ENCODE measurements around the gene CPVL. TPM values are rescaled to one million over a fixed set of nuclear protein-coding genes. Genes with fewer than 3 reads are reported as not detected.

Gene CPVL
- total RNA-seq, 1 donor = 0.36 TPM

- Histone ChIP-seq H3K4me1 (ENCODE audit: insufficient read depth, low read length) (no peaks in the 10 kb centered on the region), H3K27ac (ENCODE audit: low read depth, low read length) (no peak overlapping the region), H3K79me2 (ENCODE audit: insufficient read depth, low read length) (no peaks in the 10 kb centered on the region), H3K36me3 (ENCODE audit: insufficient read depth, low read length) (no peaks in the 10 kb centered on the region), H3K4me3 (ENCODE audit: insufficient read depth, low read length) (no peak overlapping the region), H3K4me2 (ENCODE audit: insufficient read depth, low read length) (no peak overlapping the region), H4K20me1 (ENCODE audit: insufficient read depth, low read length) (no peaks in the 10 kb centered on the region), H3K27me3 (ENCODE audit: insufficient read depth, low read length) (peaks cover 3% of the 10 kb centered on the region), H2AFZ (ENCODE audit: low read length) (no peak overlapping the region), H3K9me3 (ENCODE audit: low read depth, low read length) (no peaks in the 10 kb centered on the region)
- DNase-seq (ENCODE audit: insufficient read length, low spot score, missing footprints) = peak; percentile 78
- TF ChIP-seq CTCF (IDR thresholded peaks at IDR 0.05; ENCODE audit: extremely low read depth, low read depth, low read length) = peak; percentile 72
Observed at GRCh38 chr7:29102558-29103151, 43.7 kb downstream of the CPVL start.

DNA sequence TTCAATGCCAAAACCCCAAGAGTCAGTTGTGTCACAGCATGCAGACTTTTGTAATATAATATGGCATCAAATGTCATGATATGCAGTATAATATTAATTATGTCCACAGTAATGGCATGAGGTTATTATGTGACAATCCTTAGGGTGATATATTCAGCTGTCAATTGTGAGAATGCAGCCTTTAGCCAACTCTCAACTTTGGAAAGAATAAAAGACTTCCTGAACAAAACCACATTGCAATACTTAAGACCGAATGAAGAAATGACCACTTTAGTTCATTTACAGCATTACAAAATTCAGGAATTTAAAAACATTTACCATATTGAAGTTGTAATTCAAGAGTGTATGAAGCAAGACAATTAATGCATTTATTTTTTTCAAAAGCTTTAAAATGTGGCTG, 45.4 kb downstream of the CPVL start:
- H3K4me3 ChIP-seq (ENCODE audit: insufficient read depth, low read length) = no peak overlapping the region
- H3K36me3 ChIP-seq (ENCODE audit: insufficient read depth, low read length) = no peaks in the 10 kb centered on the region
- H3K79me2 ChIP-seq (ENCODE audit: insufficient read depth, low read length) = no peaks in the 10 kb centered on the region
- no peak overlapping the region for H2AFZ ChIP-seq (ENCODE audit: low read length)
- no peaks in the 10 kb centered on the region for H3K4me1 ChIP-seq (ENCODE audit: insufficient read depth, low read length)
- no peaks in the 10 kb centered on the region for H4K20me1 ChIP-seq (ENCODE audit: insufficient read depth, low read length)
- DNase-seq (ENCODE audit: insufficient read length, low spot score, missing footprints) = no peak
- TF ChIP-seq CTCF (IDR thresholded peaks at IDR 0.05; ENCODE audit: extremely low read depth, low read depth, low read length) = no peak
- no peak overlapping the region for H3K4me2 ChIP-seq (ENCODE audit: insufficient read depth, low read length)
- H3K27ac ChIP-seq (ENCODE audit: low read depth, low read length) = no peak overlapping the region
- H3K9me3 ChIP-seq (ENCODE audit: low read depth, low read length) = no peaks in the 10 kb centered on the region
- H3K27me3 ChIP-seq (ENCODE audit: insufficient read depth, low read length) = no peaks in the 10 kb centered on the region

DNA sequence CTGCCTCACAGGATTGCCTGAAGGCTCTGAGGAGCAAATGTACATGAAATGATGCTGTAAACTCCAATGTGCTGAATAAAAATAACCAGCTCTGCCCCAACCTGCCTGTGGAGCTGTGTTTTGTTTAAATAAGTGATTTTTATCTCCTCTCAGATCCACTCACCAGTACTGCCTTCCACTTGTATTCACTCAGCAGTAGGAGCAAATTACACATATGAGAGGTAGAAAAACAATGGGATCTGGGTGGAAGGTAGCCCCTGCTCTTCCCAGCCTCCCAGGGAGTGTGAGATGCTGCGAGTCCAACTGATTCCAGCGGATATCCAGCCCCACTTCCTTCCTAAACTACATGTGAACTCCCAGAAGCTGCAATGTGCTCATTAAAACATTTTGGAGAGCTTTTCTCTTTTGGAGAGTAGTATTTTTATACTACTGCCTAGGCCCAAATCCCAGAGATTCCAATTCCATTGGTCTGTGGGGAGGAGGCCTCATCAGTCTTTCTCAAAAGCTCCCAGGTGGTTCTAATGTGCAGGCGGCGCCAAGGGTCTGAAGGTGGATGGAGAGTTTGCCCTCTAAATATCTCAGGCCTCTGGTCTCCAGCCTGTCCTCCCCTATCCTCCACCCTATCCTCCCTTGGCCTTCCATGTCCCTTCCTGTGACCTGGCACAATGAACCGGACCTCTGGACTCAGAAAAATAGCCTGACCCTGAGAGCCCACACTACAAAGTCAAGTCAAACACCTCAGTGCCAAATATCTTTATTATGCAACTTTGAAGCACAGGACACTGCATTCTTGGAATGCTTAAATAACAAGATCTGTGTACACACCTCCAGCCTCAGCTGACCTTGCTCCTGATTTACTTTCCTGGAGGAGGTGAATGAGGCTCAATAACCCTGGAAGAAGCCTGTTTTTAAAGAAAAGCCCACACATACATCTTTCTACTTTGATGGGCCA, 46.2 kb downstream of the CPVL start:
- no peak for DNase-seq (ENCODE audit: insufficient read length, low spot score, missing footprints)
- no peaks in the 10 kb centered on the region for H3K4me1 ChIP-seq (ENCODE audit: insufficient read depth, low read length)
- no peaks in the 10 kb centered on the region for H4K20me1 ChIP-seq (ENCODE audit: insufficient read depth, low read length)
- H3K27ac ChIP-seq (ENCODE audit: low read depth, low read length) = no peak overlapping the region
- no peaks in the 10 kb centered on the region for H3K27me3 ChIP-seq (ENCODE audit: insufficient read depth, low read length)
- no peak overlapping the region for H3K4me3 ChIP-seq (ENCODE audit: insufficient read depth, low read length)
- H3K36me3 ChIP-seq (ENCODE audit: insufficient read depth, low read length) = no peaks in the 10 kb centered on the region
- no peaks in the 10 kb centered on the region for H3K79me2 ChIP-seq (ENCODE audit: insufficient read depth, low read length)
- H3K9me3 ChIP-seq (ENCODE audit: low read depth, low read length) = no peaks in the 10 kb centered on the region
- TF ChIP-seq CTCF (IDR thresholded peaks at IDR 0.05; ENCODE audit: extremely low read depth, low read depth, low read length) = no peak
- no peak overlapping the region for H2AFZ ChIP-seq (ENCODE audit: low read length)
- H3K4me2 ChIP-seq (ENCODE audit: insufficient read depth, low read length) = no peak overlapping the region

DNA sequence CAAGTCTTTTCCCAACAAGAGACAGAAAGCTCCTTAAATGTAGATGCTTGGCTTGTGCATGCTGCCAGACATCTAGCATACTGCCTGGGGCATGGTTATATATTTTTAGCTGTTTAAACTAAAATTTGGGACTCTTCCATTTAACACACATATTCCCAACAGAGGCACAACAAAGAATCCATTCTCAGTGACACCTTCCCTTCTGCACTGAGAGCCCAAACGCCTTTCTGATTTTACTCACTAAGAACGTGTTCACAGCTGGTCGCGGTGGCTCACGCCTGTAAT, 49.9 kb downstream of the CPVL start:
- Histone ChIP-seq H4K20me1 (ENCODE audit: insufficient read depth, low read length) (no peaks in the 10 kb centered on the region), H3K27ac (ENCODE audit: low read depth, low read length) (no peak overlapping the region), H3K27me3 (ENCODE audit: insufficient read depth, low read length) (peaks cover 6% of the 10 kb centered on the region), H3K4me2 (ENCODE audit: insufficient read depth, low read length) (no peak overlapping the region), H2AFZ (ENCODE audit: low read length) (no peak overlapping the region), H3K4me3 (ENCODE audit: insufficient read depth, low read length) (no peak overlapping the region), H3K4me1 (ENCODE audit: insufficient read depth, low read length) (no peaks in the 10 kb centered on the region), H3K36me3 (ENCODE audit: insufficient read depth, low read length) (no peaks in the 10 kb centered on the region), H3K9me3 (ENCODE audit: low read depth, low read length) (no peaks in the 10 kb centered on the region), H3K79me2 (ENCODE audit: insufficient read depth, low read length) (no peaks in the 10 kb centered on the region)
- DNase-seq (ENCODE audit: insufficient read length, low spot score, missing footprints) = no peak
- no peak for TF ChIP-seq CTCF (IDR thresholded peaks at IDR 0.05; ENCODE audit: extremely low read depth, low read depth, low read length)

Data from osteoblast (primary cell).